K562 (cell line): ENCODE results near the gene NRXN3.

Experiments
- ARID2 ChIP-seq: fragments of 450-650 bp; IDR thresholded peaks from 2 replicates; pipeline ENCODE4 v1.6.1; 2017; ENCODE audit warnings: antibody characterized with exemption, mild to moderate bottlenecking
- ATF3 ChIP-seq, 2 experiments: fragments of 450-650 bp in 1 of 2; sonication (generic) in 1 of 2; formaldehyde crosslinking in 1 of 2; IDR thresholded peaks in 1 of 2; conservative IDR thresholded peaks in 1 of 2; 2 replicates each; pipeline versions ENCODE4 v1.6.1 to v1.8.1; 2016 to 2023; ENCODE audit warnings: mild to moderate bottlenecking in 2 of 2, moderate library complexity in 2 of 2, inconsistent platforms in 1 of 2, missing genetic modification reagents in 1 of 2
- CHD2 ChIP-seq: IDR thresholded peaks from 2 replicates; pipeline ENCODE4 v1.6.1; 2011; ENCODE audit warnings: low read depth, low read length
- CTCF ChIP-seq, 3 experiments: IDR thresholded peaks in 2 of 3; conservative IDR thresholded peaks in 1 of 3; 2 replicates each; pipeline ENCODE4 v1.5.1; 2011 to 2012; ENCODE audit warnings: low read length in 3 of 3, mild to moderate bottlenecking in 3 of 3, control low read depth in 2 of 3, improper control_type of control experiment in 1 of 3, inconsistent platforms in 1 of 3, low read depth in 1 of 3, mixed read lengths in 1 of 3, moderate library complexity in 1 of 3; ENCODE audit not compliant: insufficient read depth in 2 of 3
- E2F4 ChIP-seq: sonication (generic); formaldehyde crosslinking; IDR thresholded peaks from 2 replicates; pipeline ENCODE4 v1.8.0; 2022; ENCODE audit warnings: mild to moderate bottlenecking, low read depth, missing genetic modification reagents
- EZH2 ChIP-seq: IDR thresholded peaks from 2 replicates; pipeline ENCODE4 v1.6.1; 2012; ENCODE audit warnings: low read depth, mild to moderate bottlenecking, inconsistent platforms, low read length, borderline replicate concordance
- FOXM1 ChIP-seq, 2 experiments: fragments of 450-650 bp in 1 of 2; sonication (generic) in 1 of 2; formaldehyde crosslinking in 1 of 2; IDR thresholded peaks; 2 replicates each; pipeline versions ENCODE4 v1.6.1 to v1.9.0; 2017 to 2022; ENCODE audit warnings: low read depth in 2 of 2, mild to moderate bottlenecking in 2 of 2, missing genetic modification reagents in 1 of 2, moderate library complexity in 1 of 2
- KAT2B ChIP-seq: IDR thresholded peaks from one replicate; pipeline ENCODE4 v1.6.1; 2012; ENCODE audit warnings: low read depth, mild to moderate bottlenecking, control low read depth, inconsistent platforms, low read length, moderate library complexity
- RAD21 ChIP-seq, 2 experiments: fragments of 250-450 bp in 1 of 2; fragments of 450-650 bp in 1 of 2; sonication (Bioruptor Pico) in 1 of 2; formaldehyde crosslinking in 1 of 2; IDR thresholded peaks in 1 of 2; conservative IDR thresholded peaks in 1 of 2; 2 replicates each; pipeline versions ENCODE4 v1.4.0 to v1.8.0; 2020 to 2022; ENCODE audit warnings: mild to moderate bottlenecking in 2 of 2, moderate library complexity in 1 of 2
- ZFPM2 ChIP-seq: fragments of 250-450 bp; sonication (Bioruptor Pico); IDR thresholded peaks from 2 replicates; pipeline ENCODE4 v1.5.1; 2022; ENCODE audit warnings: mild to moderate bottlenecking
- ZNF41 ChIP-seq: fragments of 250-450 bp; sonication (Bioruptor Pico); conservative IDR thresholded peaks from 2 replicates; pipeline ENCODE4 v1.4.0; 2020; ENCODE audit warnings: mild to moderate bottlenecking
- ZNF436 ChIP-seq: fragments of 250-450, 450-650 bp; sonication (Bioruptor Pico); formaldehyde crosslinking; IDR thresholded peaks from 2 replicates; pipeline ENCODE4 v1.7.0; 2020; ENCODE audit warnings: mild to moderate bottlenecking
- TF ChIP-seq, protein P1 (sequence below): sonication (generic); formaldehyde crosslinking; IDR thresholded peaks from 2 replicates; pipeline ENCODE4 v1.8.1; 2023; ENCODE audit warnings: mild to moderate bottlenecking, missing genetic modification reagents
- TF ChIP-seq, protein P2 (sequence below): fragments of 250-450 bp; sonication (Bioruptor Pico); IDR thresholded peaks from 2 replicates; pipeline ENCODE4 v1.8.0; 2022; ENCODE audit warnings: inconsistent platforms, mild to moderate bottlenecking, moderate library complexity, borderline replicate concordance

GRCh38 chr14:78836777-78837176 is 666.6 kb downstream of the NRXN3 start:
- TF ChIP-seq ZFPM2 (CRISPR knock-in tag) (no peak), EZH2 (no peak), ZNF41 (CRISPR knock-in tag) (no peak), E2F4 (no peak), FOXM1 (IDR thresholded peaks at IDR 0.05; ENCODE audit: low read depth) (no peak), FOXM1 (CRISPR knock-in tag; IDR thresholded peaks at IDR 0.05; ENCODE audit: low read depth) (no peak), ZNF436 (CRISPR knock-in tag) (no peak), CTCF (IDR thresholded peaks at IDR 0.05 in 2 of 3, conservative IDR thresholded peaks at IDR 0.05 in 1 of 3; ENCODE audit: insufficient read depth in 2 of 3, low read depth in 1 of 3, low read length in 3 of 3) (peak; percentile 42 to 52 (median 47); a peak in 4 of 6 replicates), RAD21 (CRISPR knock-in tag; conservative IDR thresholded peaks at IDR 0.05 in 1 of 2, IDR thresholded peaks at IDR 0.05 in 1 of 2) (peak; percentile 50 to 53), CHD2 (no peak), KAT2B (no peak), ATF3 (IDR thresholded peaks at IDR 0.05) (no peak), ATF3 (CRISPR knock-in tag; conservative IDR thresholded peaks at IDR 0.05) (no peak), ARID2 (no peak)
- TF ChIP-seq, protein P1, sequence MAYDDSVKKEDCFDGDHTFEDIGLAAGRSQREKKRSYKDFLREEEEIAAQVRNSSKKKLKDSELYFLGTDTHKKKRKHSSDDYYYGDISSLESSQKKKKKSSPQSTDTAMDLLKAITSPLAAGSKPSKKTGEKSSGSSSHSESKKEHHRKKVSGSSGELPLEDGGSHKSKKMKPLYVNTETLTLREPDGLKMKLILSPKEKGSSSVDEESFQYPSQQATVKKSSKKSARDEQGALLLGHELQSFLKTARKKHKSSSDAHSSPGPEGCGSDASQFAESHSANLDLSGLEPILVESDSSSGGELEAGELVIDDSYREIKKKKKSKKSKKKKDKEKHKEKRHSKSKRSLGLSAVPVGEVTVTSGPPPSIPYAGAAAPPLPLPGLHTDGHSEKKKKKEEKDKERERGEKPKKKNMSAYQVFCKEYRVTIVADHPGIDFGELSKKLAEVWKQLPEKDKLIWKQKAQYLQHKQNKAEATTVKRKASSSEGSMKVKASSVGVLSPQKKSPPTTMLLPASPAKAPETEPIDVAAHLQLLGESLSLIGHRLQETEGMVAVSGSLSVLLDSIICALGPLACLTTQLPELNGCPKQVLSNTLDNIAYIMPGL (CRISPR knock-in tag) = no peak
- TF ChIP-seq, protein P2, sequence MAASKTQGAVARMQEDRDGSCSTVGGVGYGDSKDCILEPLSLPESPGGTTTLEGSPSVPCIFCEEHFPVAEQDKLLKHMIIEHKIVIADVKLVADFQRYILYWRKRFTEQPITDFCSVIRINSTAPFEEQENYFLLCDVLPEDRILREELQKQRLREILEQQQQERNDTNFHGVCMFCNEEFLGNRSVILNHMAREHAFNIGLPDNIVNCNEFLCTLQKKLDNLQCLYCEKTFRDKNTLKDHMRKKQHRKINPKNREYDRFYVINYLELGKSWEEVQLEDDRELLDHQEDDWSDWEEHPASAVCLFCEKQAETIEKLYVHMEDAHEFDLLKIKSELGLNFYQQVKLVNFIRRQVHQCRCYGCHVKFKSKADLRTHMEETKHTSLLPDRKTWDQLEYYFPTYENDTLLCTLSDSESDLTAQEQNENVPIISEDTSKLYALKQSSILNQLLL (CRISPR knock-in tag) = no peak
